ENCODE data around the gene EML4.
"Not testable (repeated sequence)": the region's sequence is repeated elsewhere in the genome, so short reads cannot be mapped to it uniquely, and the experiment has no call there.

DNA sequence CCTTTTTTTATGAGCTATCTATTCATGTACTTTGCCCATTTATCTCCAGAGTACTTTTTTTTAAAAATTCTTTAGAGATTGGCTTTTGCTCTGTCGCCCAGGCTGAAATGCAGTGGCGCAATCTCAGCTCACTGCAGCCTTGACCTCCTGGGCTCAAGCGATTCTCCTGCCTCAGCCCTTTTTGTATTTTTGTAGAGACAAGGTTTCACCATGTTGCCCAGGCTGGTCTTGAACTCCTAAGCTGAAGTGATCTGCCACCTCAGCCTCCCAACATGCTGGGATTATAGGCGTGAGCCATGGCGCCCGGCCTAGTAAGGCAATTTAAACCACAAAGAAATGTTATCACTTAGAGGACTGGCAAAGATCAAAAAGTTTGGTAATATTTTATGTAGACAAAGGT, 177.7 kb downstream of the EML4 start:
- not testable (repeated sequence) for TF ChIP-seq EZH2 (IDR thresholded peaks at IDR 0.05; ENCODE audit: borderline replicate concordance, insufficient read depth, low read depth, low read length, poor library complexity, severe bottlenecking)
- TF ChIP-seq, protein P1, sequence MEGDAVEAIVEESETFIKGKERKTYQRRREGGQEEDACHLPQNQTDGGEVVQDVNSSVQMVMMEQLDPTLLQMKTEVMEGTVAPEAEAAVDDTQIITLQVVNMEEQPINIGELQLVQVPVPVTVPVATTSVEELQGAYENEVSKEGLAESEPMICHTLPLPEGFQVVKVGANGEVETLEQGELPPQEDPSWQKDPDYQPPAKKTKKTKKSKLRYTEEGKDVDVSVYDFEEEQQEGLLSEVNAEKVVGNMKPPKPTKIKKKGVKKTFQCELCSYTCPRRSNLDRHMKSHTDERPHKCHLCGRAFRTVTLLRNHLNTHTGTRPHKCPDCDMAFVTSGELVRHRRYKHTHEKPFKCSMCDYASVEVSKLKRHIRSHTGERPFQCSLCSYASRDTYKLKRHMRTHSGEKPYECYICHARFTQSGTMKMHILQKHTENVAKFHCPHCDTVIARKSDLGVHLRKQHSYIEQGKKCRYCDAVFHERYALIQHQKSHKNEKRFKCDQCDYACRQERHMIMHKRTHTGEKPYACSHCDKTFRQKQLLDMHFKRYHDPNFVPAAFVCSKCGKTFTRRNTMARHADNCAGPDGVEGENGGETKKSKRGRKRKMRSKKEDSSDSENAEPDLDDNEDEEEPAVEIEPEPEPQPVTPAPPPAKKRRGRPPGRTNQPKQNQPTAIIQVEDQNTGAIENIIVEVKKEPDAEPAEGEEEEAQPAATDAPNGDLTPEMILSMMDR (IDR thresholded peaks at IDR 0.05), result not testable (repeated sequence)
